Activated CD4-positive, alpha-beta T cell treated with anti-CD3 and anti-CD28 coated beads for 36 hours (primary cell): ENCODE data around the gene GRN. TPM values are rescaled to one million over a fixed set of nuclear protein-coding genes. Genes with fewer than 3 reads are reported as not detected.
"Not testable (repeated sequence)": the region's sequence is repeated elsewhere in the genome, so short reads cannot be mapped to it uniquely, and the experiment has no call there.

ENCODE experiments used
- ATAC-seq: fragments of 200-7000 bp; cut with Tn5 transposase; one replicate; pipeline ENCODE4 v1.10.0; 2021; ENCODE audit warnings: mild to moderate bottlenecking, moderate library complexity
- CTCF ChIA-PET: fragments of 350-600 bp; sonication (Branson Sonifier 250); formaldehyde crosslinking; loops from one replicate; lab custom pipeline; 2021; ENCODE audit warnings: antibody characterized with exemption; lab: Charles Lee
- POLR2A ChIA-PET: fragments of 350-600 bp; sonication (Branson Sonifier 250); formaldehyde crosslinking; loops from one replicate; lab custom pipeline; 2021; ENCODE audit warnings: antibody characterized with exemption, inconsistent platforms; lab: Charles Lee
- DNase-seq: peaks from one replicate; pipeline ENCODE4 v3.0.0-alpha.2; 2020
- H3K27ac Mint-ChIP-seq: one replicate; pipeline ENCODE4 v1.8.0; 2021; ENCODE audit warnings: mixed read lengths
- H3K27me3 Mint-ChIP-seq: one replicate; pipeline ENCODE4 v1.8.0; 2021; ENCODE audit warnings: mixed read lengths
- H3K36me3 Mint-ChIP-seq: one replicate; pipeline ENCODE4 v1.8.0; 2021; ENCODE audit warnings: low read depth, mixed read lengths
- H3K4me1 Mint-ChIP-seq: one replicate; pipeline ENCODE4 v1.8.0; 2021; ENCODE audit warnings: mixed read lengths
- H3K4me3 Mint-ChIP-seq: one replicate; pipeline ENCODE4 v1.8.0; 2021; ENCODE audit warnings: mild to moderate bottlenecking, moderate library complexity, mixed read lengths
- H3K9me3 Mint-ChIP-seq: one replicate; pipeline ENCODE4 v1.8.0; 2021; ENCODE audit warnings: low read depth, mixed read lengths
- intact Hi-C, 2 experiments: fragments of 100-400 bp; cut with DNase I in 1 of 2; cut with micrococcal nuclease in 1 of 2; formaldehyde crosslinking; loops; one replicate each; pipeline versions ENCODE4 v1.14.2 to v1.15.1; 2022 to 2024; cut with DNase I, micrococcal nuclease
- total RNA-seq, 2 experiments: library from RNA; stranded (reverse); gene quantifications; one replicate each; pipeline ENCODE4 v1.2.3, GENCODE V29; 2021

The GRN gene
- total RNA-seq, 2 experiments from 2014 or later = 35.4 to 68.0 TPM

DNA sequence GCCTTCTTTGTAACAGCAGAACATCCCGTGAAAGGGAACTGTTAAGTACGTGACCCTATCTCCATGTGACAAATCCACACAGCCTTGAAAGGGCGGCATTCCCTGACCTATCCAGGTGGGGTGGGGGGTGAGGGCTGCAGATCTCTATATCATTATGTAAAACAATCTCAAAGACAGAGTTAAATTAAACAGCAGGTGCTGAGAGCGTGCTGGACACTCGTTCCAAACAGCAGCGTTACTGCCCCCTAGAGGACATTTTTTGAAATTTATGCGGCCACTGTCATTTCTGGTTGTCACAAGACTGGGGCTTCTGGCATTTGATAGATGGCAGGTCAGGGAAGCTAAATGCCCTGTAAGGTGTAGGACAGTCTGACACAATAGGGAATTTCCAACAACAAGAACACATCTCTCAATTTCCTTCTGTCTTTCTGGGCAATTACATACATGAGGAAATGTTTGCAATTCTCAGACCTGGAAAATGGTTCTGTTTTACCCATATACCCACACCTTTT, 13.8 kb upstream of the GRN start:
- Mint-ChIP-seq H3K27me3 (no peaks in the 10 kb centered on the region), H3K27ac (no peak overlapping the region), H3K9me3 (no peaks in the 10 kb centered on the region), H3K36me3 (no peaks in the 10 kb centered on the region), H3K4me1 (peaks cover 12% of the 10 kb centered on the region), H3K4me3 (no peak overlapping the region)
- intact Hi-C loops = loop anchor here (1.0 kb wide), 3 partner anchors 14 to 190 kb away; partner anchors contain the start of genes GRN (in 1 of the 2) and HROB (in 1 of the 2)
- ATAC-seq (peak; percentile 64), DNase-seq (peak; percentile 82)
- ChIA-PET POLR2A (interaction anchor here (0.6 to 0.9 kb wide), 2 partner anchors 13 to 19 kb away, joined by 3 to 4 read pairs; partner anchors contain the start of gene GRN), CTCF (interaction anchor here (0.6 to 6.7 kb wide), 26 partner anchors 9 to 729 kb away, joined by 3 to 43 read pairs (median 5); partner anchors contain the start of genes GRN, HDAC5 and TMUB2)

DNA sequence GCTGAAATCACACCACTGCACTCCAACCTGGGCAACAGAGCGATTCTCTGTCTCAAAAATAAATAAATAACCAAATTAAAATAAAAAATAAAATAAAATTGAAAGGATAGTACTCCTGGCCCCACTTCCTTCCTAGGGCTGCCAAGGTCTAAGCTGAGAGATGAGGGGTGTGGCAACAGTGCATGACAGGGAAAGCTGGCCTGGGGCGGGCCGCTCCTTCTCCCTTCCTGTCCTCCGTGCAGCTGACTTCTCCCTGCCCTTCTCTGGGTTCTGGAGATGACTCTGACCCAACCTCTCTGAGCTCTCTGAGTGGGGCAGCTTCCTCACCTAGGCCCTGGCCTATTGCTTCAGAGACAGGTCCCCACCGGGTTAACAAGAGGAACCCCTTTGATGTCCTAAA, 11.7 kb upstream of the GRN start:
- Mint-ChIP-seq H3K4me1 (peaks cover 5% of the 10 kb centered on the region), H3K36me3 (no peaks in the 10 kb centered on the region), H3K27ac (no peak overlapping the region), H3K4me3 (no peak overlapping the region), H3K27me3 (no peaks in the 10 kb centered on the region), H3K9me3 (no peaks in the 10 kb centered on the region)
- DNase-seq (no peak), ATAC-seq (no peak)
- POLR2A ChIA-PET = no interaction called here
- CTCF ChIA-PET = interaction anchor here (1.6 to 6.7 kb wide), 5 partner anchors 9 to 124 kb away, joined by 3 to 43 read pairs (median 9); partner anchors contain the start of gene GRN
- intact Hi-C loops = no loop called here

DNA sequence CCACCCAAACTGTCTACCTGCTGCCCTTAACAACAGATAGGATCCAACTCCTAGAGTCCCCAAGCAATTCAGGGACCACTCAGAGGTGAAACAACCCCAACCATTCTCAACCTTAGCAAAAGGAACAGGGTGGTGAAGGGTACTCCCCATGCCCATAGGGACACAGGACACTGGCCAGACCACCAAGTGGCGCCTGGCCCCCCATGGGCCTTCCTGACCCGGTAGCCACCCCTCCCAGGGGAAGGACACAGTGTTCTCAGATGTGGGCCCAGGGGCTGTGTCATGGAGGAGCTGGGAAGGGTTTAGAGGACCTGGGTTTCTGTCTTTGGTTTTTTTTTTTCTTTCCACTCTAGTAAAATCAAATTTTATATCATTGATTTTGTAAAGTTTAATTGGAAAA, 10.8 kb upstream of the GRN start:
- Mint-ChIP-seq H3K27ac (no peak overlapping the region), H3K36me3 (no peaks in the 10 kb centered on the region), H3K9me3 (no peaks in the 10 kb centered on the region), H3K4me3 (no peak overlapping the region), H3K4me1 (peaks cover 9% of the 10 kb centered on the region), H3K27me3 (no peaks in the 10 kb centered on the region)
- intact Hi-C loops = no loop called here
- ATAC-seq = no peak
- CTCF ChIA-PET = interaction anchor here (0.7 to 6.7 kb wide), 2 partner anchors 10 to 118 kb away, joined by 4 to 40 read pairs; partner anchors contain the start of gene GRN
- DNase-seq = no peak
- POLR2A ChIA-PET = no interaction called here

DNA sequence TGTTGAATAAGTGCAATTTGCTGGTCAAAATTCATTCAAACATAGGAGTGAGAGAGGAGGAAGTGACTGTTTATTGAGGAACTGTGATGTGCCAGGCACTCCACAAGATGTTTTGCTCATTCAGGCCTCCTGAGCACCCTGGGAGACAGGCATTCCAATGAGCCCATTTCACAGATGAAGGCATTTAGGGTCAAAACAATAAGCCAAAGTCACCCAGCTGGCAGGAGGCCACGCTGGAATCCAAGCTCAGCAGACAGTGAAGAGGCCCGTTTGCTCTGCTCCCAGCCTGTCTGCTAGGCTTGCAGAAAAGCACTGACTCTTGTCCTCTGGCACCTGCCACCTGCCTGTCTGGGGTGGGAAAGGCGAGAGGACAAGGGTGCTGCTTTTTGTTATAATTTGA, 10.4 kb upstream of the GRN start:
- H3K9me3 Mint-ChIP-seq = no peaks in the 10 kb centered on the region
- H3K4me1 Mint-ChIP-seq = peaks cover 9% of the 10 kb centered on the region
- ChIA-PET CTCF (interaction anchor here (0.6 to 6.7 kb wide), 5 partner anchors 10 to 183 kb away, joined by 3 to 40 read pairs (median 4); partner anchors contain the start of gene GRN), POLR2A (interaction anchor here (0.6 kb wide), 1 partner anchor 1117 kb away, joined by 3 read pairs; no protein-coding TSS in a partner anchor)
- intact Hi-C loops = no loop called here
- DNase-seq (no peak), ATAC-seq (no peak)
- no peaks in the 10 kb centered on the region for H3K27me3 Mint-ChIP-seq
- no peak overlapping the region for H3K4me3 Mint-ChIP-seq
- no peak overlapping the region for H3K27ac Mint-ChIP-seq
- H3K36me3 Mint-ChIP-seq = no peaks in the 10 kb centered on the region

DNA sequence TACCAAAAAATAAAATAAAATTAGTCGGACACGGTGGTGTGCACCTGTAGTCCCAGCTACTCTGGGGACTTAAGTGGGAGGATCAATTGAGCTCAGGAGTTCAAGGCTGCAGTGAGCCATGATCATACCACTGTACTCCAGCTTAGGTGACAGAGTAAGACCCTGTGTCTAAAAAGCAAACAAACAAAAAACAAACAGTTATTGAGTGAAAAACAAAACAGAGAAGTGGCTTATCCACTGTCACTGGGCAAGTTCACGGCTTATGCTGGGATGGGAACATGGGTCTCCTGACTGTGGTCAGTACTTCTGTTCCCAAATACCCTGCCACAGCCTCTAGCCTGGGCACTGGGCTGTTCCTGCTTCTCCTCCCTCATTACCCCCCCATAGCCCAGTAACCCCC, 9.5 kb upstream of the GRN start:
- Mint-ChIP-seq H3K4me3 (no peak overlapping the region), H3K4me1 (peaks cover 9% of the 10 kb centered on the region), H3K9me3 (no peaks in the 10 kb centered on the region), H3K36me3 (no peaks in the 10 kb centered on the region), H3K27ac (no peak overlapping the region), H3K27me3 (no peaks in the 10 kb centered on the region)
- ChIA-PET CTCF (interaction anchor here (1.1 to 6.7 kb wide), 3 partner anchors 9 to 126 kb away, joined by 3 to 40 read pairs (median 4); partner anchors contain the start of gene GRN), POLR2A (interaction anchor here (0.6 kb wide), 1 partner anchor 1118 kb away, joined by 3 read pairs; no protein-coding TSS in a partner anchor)
- ATAC-seq (no peak), DNase-seq (no peak)
- intact Hi-C loops = no loop called here

DNA sequence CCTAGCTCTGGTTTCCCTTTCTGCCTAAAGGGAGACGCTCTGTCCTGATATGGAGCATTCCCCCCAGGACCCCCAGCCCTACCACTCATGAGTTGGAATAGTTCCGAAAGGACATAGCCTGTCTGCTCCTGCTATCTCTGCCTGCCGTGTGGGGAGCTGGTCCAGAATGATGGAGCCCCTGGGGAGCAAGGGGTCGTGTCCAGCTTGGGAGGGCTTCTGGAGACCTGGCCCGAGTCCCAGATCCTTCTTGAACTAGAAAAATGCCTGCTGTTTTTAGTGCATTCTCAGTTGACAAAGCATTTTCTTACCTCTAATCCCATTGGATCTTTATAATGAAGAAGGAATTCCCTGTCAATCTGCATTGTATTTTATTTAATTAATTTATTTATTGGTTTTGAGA, 9.1 kb upstream of the GRN start:
- POLR2A ChIA-PET = no interaction called here
- no peak overlapping the region for H3K4me3 Mint-ChIP-seq

DNA sequence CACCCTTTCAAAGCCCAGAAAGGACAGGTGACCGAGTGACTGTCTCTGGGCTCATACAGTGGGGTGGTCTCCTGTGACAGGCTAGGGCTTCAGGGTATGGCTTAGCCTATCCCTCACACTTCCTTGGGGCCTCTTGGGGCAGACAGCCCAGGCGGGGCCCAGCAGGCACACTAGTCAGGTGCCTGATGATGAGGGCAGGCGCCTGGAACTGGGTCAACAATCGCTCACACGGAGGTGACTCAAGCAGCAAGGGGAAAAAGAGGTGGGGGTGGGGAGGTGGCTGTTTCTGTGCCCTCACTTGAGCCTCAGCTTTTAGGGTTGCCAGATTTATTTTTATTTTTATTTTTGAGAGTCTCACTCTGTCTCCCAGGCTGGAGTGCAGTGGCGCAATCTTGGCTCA, 6.4 kb upstream of the GRN start:
- ChIA-PET CTCF (interaction anchor here (1.1 to 1.2 kb wide), 2 partner anchors 12 to 129 kb away, joined by 3 to 7 read pairs; no protein-coding TSS in a partner anchor), POLR2A (no interaction called here)
- ATAC-seq = peak; percentile 96
- H3K36me3 Mint-ChIP-seq = no peaks in the 10 kb centered on the region
- peaks cover 4% of the 10 kb centered on the region for H3K4me1 Mint-ChIP-seq
- H3K27ac Mint-ChIP-seq = no peak overlapping the region
- H3K9me3 Mint-ChIP-seq = no peaks in the 10 kb centered on the region
- H3K4me3 Mint-ChIP-seq = no peak overlapping the region
- peak; percentile 61 for DNase-seq
- intact Hi-C loops = no loop called here
- H3K27me3 Mint-ChIP-seq = no peaks in the 10 kb centered on the region

More for the DNA sequence above, 9.1 kb upstream of the GRN start:
- H3K9me3 Mint-ChIP-seq = no peaks in the 10 kb centered on the region
- no peaks in the 10 kb centered on the region for H3K27me3 Mint-ChIP-seq
- no peak overlapping the region for H3K27ac Mint-ChIP-seq
- DNase-seq = no peak
- intact Hi-C loops = no loop called here
- ATAC-seq = no peak
- CTCF ChIA-PET = interaction anchor here (1.1 to 6.7 kb wide), 3 partner anchors 9 to 126 kb away, joined by 3 to 40 read pairs (median 4); partner anchors contain the start of gene GRN
- peaks cover 7% of the 10 kb centered on the region for H3K4me1 Mint-ChIP-seq
- no peaks in the 10 kb centered on the region for H3K36me3 Mint-ChIP-seq

DNA sequence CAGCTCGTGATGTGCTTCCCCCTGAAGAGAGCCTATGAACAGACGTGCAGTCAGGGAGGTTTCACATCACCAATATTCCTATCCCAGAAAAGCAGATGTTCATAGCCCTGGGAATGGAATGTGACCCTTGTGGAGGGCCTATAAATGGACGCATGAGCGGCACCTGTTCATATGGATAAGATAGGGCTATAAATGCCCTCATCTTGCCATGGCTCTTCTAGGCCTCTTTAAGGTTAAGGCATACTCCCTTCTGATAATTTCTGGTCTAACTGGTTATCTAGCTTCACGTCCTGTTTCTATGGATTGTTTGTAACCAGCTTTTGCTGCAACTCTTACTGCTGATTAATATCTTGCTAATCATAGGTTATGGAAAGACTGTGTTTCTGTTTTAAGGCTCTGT, 4.5 kb upstream of the GRN start:
- POLR2A ChIA-PET, H3K4me3 Mint-ChIP-seq, ATAC-seq, intact Hi-C loops, H3K9me3 Mint-ChIP-seq, H3K27ac Mint-ChIP-seq, H3K4me1 Mint-ChIP-seq, DNase-seq, H3K27me3 Mint-ChIP-seq, H3K36me3 Mint-ChIP-seq: not testable (repeated sequence)
- CTCF ChIA-PET = interaction anchor here (0.7 kb wide), 1 partner anchor 10 kb away, joined by 3 read pairs; no protein-coding TSS in a partner anchor

DNA sequence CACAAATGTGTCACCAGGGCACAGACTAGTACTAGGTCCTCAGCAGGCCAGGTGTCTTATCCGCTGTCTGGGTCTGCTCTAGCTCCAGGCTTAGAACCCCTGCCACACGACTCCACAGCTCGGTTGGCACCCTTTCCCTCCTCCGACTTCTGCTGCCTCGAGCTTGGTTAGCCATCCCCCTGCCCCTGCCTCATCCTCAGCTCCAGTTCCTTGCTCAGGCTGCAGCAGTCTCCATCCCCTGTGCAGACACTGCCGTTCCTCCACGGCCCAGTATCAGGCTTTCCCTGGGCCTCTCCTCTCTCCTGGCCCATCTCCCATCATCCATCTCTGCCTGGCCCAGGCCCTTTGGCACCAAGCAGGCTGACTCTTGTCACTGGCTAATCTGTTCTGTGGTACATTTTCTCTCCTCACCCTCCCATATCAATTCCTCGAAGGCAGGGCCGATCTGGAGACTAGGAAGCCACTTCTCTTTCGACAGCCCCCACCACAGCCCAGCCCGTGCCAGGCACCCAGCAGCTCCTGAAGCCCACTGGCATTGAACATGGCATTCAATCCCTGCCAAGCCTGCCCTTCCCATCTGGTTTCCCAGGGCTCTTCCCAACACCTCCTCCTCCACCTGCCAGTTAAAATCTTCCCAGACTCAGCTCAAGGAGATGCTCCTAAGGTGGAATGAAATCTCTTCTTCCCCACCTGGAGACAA, 1.4 kb upstream of the GRN start:
- H3K4me1 Mint-ChIP-seq = peaks cover 12% of the 10 kb centered on the region
- H3K9me3 Mint-ChIP-seq = no peaks in the 10 kb centered on the region

DNA sequence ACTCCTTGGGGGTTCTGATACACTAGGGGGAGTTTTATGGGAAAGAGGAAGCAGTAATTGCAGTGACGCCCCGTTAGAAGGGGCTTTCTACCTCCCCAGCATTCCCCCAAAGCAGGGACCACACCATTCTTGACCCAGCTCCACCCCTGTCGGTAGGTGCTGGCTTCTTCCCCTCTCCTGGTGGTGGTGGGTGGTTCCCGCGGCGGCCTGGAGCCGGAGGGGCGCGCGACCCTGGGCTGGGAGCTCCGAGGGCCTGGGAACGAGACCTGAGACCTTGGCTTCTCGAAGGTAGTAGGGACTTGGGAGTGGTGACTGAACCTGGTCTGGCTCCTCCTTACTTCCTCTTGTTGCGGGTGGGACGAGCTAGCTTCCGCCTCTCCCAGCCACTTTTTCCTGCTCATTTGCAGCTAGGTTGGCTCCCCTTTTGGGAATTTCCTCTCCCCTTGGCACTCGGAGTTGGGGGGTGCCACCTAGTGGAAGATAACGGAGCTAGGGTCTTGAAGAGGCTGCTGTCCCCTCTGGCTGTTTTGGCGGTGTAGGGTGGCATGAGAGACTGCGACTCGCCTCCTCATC, 438 bp downstream of the GRN start:
- DNase-seq (peak; percentile 63), ATAC-seq (peak; percentile 6)
- ChIA-PET POLR2A (interaction anchor here (0.5 to 0.9 kb wide), 4 partner anchors 24 to 478 kb away, joined by 3 to 5 read pairs (median 3); no protein-coding TSS in a partner anchor), CTCF (interaction anchor here (0.6 to 3.2 kb wide), 28 partner anchors 9 to 465 kb away, joined by 3 to 40 read pairs (median 4); partner anchors contain the start of genes FAM171A2, SLC25A39, TMUB2 and UBTF)
- Mint-ChIP-seq H3K27ac (peak overlapping the region; percentile 80), H3K36me3 (no peaks in the 10 kb centered on the region), H3K27me3 (no peaks in the 10 kb centered on the region), H3K4me1 (peaks cover 11% of the 10 kb centered on the region), H3K4me3 (peak overlapping the region; percentile 87), H3K9me3 (no peaks in the 10 kb centered on the region)
- intact Hi-C loops = loop anchor here (1.0 to 2.0 kb wide), 13 partner anchors 14 to 339 kb away; partner anchors contain the start of genes FAM171A2 (in 1 of the 2), GPATCH8 (in 1 of the 2), RUNDC3A (in 1 of the 2) and SLC25A39 (in 1 of the 2)

More for the DNA sequence above, 1.4 kb upstream of the GRN start:
- no peak overlapping the region for H3K27ac Mint-ChIP-seq
- DNase-seq (no peak), ATAC-seq (no peak)
- peak overlapping the region; percentile 87 for H3K4me3 Mint-ChIP-seq
- H3K27me3 Mint-ChIP-seq = no peaks in the 10 kb centered on the region
- H3K36me3 Mint-ChIP-seq = no peaks in the 10 kb centered on the region
- intact Hi-C loops = loop anchor here (2.0 kb wide), 2 partner anchors 133 to 337 kb away; no protein-coding TSS in a partner anchor
- POLR2A ChIA-PET = no interaction called here
- CTCF ChIA-PET = interaction anchor here (0.5 to 3.2 kb wide), 5 partner anchors 11 to 277 kb away, joined by 3 to 40 read pairs (median 3); no protein-coding TSS in a partner anchor
